Keratinocyte (primary cell): ENCODE measurements around the gene RBM15. TPM values are rescaled to one million over a fixed set of nuclear protein-coding genes. Genes with fewer than 3 reads are reported as not detected.

Source experiments
- DNase-seq: peaks from one replicate; pipeline ENCODE4 v3.0.0-alpha.2; 2011; ENCODE audit warnings: low read depth, missing footprints, low spot score
- FAIRE-seq: peaks from 2 replicates; lab custom pipeline; 2011; peaks lifted over from hg19 to GRCh38; lab: Jason Lieb, UNC
- H2AFZ ChIP-seq: 2 replicates; pipeline ENCODE4 v1.6.0; 2012; ENCODE audit warnings: low read length, control low read depth, inconsistent platforms; ENCODE audit not compliant: control insufficient read depth
- H3K27ac ChIP-seq: 2 replicates; pipeline ENCODE4 v1.5.1; 2011; ENCODE audit warnings: low read length; ENCODE audit not compliant: control insufficient read depth, insufficient read depth
- H3K27me3 ChIP-seq: 3 replicates; pipeline ENCODE4 v1.6.0; 2011; ENCODE audit warnings: low read length; ENCODE audit not compliant: control insufficient read depth, insufficient read depth; ENCODE audit errors: extremely low read depth
- H3K36me3 ChIP-seq, 2 experiments: 2 replicates in 1 of 2; 3 replicates in 1 of 2; pipeline ENCODE4 v1.5.1; 2011; ENCODE audit warnings: low read length in 2 of 2, mild to moderate bottlenecking in 1 of 2; ENCODE audit not compliant: control insufficient read depth in 2 of 2, insufficient read depth in 2 of 2; ENCODE audit errors: extremely low read depth in 1 of 2
- H3K4me1 ChIP-seq: 3 replicates; pipeline ENCODE4 v1.5.1; 2011; ENCODE audit warnings: low read length; ENCODE audit not compliant: control insufficient read depth, insufficient read depth; ENCODE audit errors: extremely low read depth
- H3K4me2 ChIP-seq: 3 replicates; pipeline ENCODE4 v1.6.0; 2011; ENCODE audit warnings: low read depth, low read length; ENCODE audit not compliant: control insufficient read depth, insufficient read depth; ENCODE audit errors: extremely low read depth
- H3K4me3 ChIP-seq, 3 experiments: fragments of 200-600 bp in 1 of 3; sonication (generic) in 1 of 3; 2 replicates in 2 of 3; 3 replicates in 1 of 3; pipeline ENCODE4 v1.5.1; 2011 to 2016; ENCODE audit warnings: low read length in 3 of 3, mild to moderate bottlenecking in 3 of 3, control low read depth in 2 of 3, inconsistent platforms in 1 of 3, low read depth in 1 of 3, mixed read lengths in 1 of 3, mixed run types in 1 of 3, moderate library complexity in 1 of 3; ENCODE audit not compliant: control insufficient read depth in 2 of 3, insufficient read depth in 2 of 3; ENCODE audit errors: extremely low read depth in 1 of 3
- H3K79me2 ChIP-seq: 2 replicates; pipeline ENCODE4 v1.6.0; 2012; ENCODE audit warnings: low read length; ENCODE audit not compliant: control insufficient read depth, insufficient read depth
- H3K9ac ChIP-seq: 3 replicates; pipeline ENCODE4 v1.6.0; 2011; ENCODE audit warnings: low read length; ENCODE audit not compliant: control insufficient read depth, insufficient read depth; ENCODE audit errors: extremely low read depth
- H3K9me1 ChIP-seq: 3 replicates; pipeline ENCODE4 v1.6.0; 2011; ENCODE audit warnings: low read length; ENCODE audit not compliant: control insufficient read depth, insufficient read depth; ENCODE audit errors: extremely low read depth
- H3K9me3 ChIP-seq: 2 replicates; pipeline ENCODE4 v1.5.1; 2012; ENCODE audit warnings: low read depth, low read length; ENCODE audit not compliant: control insufficient read depth
- H4K20me1 ChIP-seq: 3 replicates; pipeline ENCODE4 v1.6.0; 2011; ENCODE audit warnings: low read length; ENCODE audit not compliant: control insufficient read depth, insufficient read depth; ENCODE audit errors: extremely low read depth
- EZH2 ChIP-seq: IDR thresholded peaks from one replicate; pipeline ENCODE4 v1.6.1; 2012; ENCODE audit warnings: inconsistent platforms, mild to moderate bottlenecking, low read length, moderate library complexity
- dilution Hi-C: fragments of 300-500 bp; cut with MboI; formaldehyde crosslinking; loops from one replicate; pipeline ENCODE4 v1.7.0; 2020; ENCODE audit warnings: low sequenced_read_pairs; ENCODE audit not compliant: extremely low pct_ligation_motif_present
- polyA plus RNA-seq, 5 experiments: library from polyadenylated mRNA; depleted of rRNA in 3 of 5; stranded (reverse) in 3 of 5; stranded (forward) in 1 of 5; unstranded in 1 of 5; fragments of >200 nt; gene quantifications; 1 replicate in 1 of 5; 2 replicates in 3 of 5; 3 replicates in 1 of 5; pipeline versions ENCODE4 v1.2.1 to v1.2.3, GENCODE V29; 2011 to 2012; ENCODE audit warnings: missing spikeins in 2 of 5, low read depth in 1 of 5, low replicate concordance in 1 of 5
- TF ChIP-seq, protein P1 (sequence below), 3 experiments: IDR thresholded peaks in 1 of 3; conservative IDR thresholded peaks in 1 of 3; optimal IDR thresholded peaks in 1 of 3; 2 replicates in 2 of 3; 3 replicates in 1 of 3; pipeline versions ENCODE3 to v1.5.1; 2011; ENCODE audit warnings: low read length in 3 of 3, mild to moderate bottlenecking in 3 of 3, moderate library complexity in 2 of 3, control low read depth in 1 of 3, inconsistent platforms in 1 of 3; ENCODE audit not compliant: insufficient read depth in 2 of 3; ENCODE audit errors: extremely low read depth in 1 of 3

Gene RBM15
- polyA plus RNA-seq, 1 donor (not counting 4 experiments of a cell fraction or from before 2014, with no cell fraction given), result 10.0 TPM

DNA sequence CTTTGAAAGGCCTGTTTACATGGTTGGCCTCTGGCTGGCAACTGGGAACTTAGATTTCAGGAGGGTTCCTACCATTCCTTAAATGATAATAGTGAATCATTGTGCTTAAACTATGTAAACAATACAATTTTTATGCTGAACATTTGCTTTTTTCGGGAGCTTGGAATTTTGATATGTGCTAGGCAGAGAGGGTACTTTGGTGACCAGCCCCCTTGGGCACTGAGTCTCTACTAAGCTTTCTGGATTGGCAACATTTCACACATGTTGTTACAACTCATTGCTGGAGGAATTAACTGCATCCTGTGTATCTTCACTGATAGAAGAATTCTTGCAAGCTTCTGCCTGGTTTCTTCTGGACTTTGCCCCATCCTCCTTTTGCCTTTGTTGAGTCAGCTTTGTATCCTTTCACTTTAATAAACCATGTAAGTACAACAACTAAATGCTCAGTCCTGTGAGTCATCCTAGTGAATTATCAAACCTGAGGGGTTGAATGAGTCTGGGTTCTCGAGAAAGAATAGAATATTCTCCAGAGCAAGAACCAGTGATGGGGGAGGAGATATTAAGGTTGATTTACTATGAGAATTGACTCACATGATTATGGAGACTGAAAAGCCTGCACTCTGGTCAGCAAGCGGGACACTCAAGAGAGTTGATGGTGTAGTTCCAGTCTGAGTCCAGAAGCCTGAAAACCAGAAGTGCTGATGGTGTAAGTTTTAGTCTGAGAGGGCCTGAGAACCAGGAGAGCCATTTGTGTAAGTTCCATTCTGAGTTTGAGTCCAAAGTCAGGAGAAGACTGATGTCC, 54.7 kb downstream of the RBM15 start:
- peak; percentile 52 for DNase-seq
- peak; percentile 5 for FAIRE-seq
- peak overlapping the region; percentile 33 for H3K4me2 ChIP-seq
- TF ChIP-seq, protein P1, sequence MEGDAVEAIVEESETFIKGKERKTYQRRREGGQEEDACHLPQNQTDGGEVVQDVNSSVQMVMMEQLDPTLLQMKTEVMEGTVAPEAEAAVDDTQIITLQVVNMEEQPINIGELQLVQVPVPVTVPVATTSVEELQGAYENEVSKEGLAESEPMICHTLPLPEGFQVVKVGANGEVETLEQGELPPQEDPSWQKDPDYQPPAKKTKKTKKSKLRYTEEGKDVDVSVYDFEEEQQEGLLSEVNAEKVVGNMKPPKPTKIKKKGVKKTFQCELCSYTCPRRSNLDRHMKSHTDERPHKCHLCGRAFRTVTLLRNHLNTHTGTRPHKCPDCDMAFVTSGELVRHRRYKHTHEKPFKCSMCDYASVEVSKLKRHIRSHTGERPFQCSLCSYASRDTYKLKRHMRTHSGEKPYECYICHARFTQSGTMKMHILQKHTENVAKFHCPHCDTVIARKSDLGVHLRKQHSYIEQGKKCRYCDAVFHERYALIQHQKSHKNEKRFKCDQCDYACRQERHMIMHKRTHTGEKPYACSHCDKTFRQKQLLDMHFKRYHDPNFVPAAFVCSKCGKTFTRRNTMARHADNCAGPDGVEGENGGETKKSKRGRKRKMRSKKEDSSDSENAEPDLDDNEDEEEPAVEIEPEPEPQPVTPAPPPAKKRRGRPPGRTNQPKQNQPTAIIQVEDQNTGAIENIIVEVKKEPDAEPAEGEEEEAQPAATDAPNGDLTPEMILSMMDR (optimal IDR thresholded peaks at IDR 0.05 in 1 of 3, IDR thresholded peaks at IDR 0.05 in 1 of 3, conservative IDR thresholded peaks at IDR 0.05 in 1 of 3; ENCODE audit: extremely low read depth in 1 of 3, insufficient read depth in 2 of 3, low read length in 3 of 3), result no peak
- TF ChIP-seq EZH2, result no peak
- H3K4me1 ChIP-seq, result peaks cover 18% of the 10 kb centered on the region
- H3K4me3 ChIP-seq, result no peak overlapping the region
- H2AFZ ChIP-seq, result no peak overlapping the region
- no peaks in the 10 kb centered on the region for H3K9me3 ChIP-seq
- peaks cover 0 to 12% of the 10 kb centered on the region in 2 experiments for H3K36me3 ChIP-seq
- dilution Hi-C loops, result no loop called here
- H4K20me1 ChIP-seq, result no peaks in the 10 kb centered on the region
- peak overlapping the region; percentile 30 for H3K27ac ChIP-seq
- no peaks in the 10 kb centered on the region for H3K9me1 ChIP-seq
- H3K79me2 ChIP-seq, result no peaks in the 10 kb centered on the region
- H3K27me3 ChIP-seq, result no peaks in the 10 kb centered on the region
- no peak overlapping the region for H3K9ac ChIP-seq

DNA sequence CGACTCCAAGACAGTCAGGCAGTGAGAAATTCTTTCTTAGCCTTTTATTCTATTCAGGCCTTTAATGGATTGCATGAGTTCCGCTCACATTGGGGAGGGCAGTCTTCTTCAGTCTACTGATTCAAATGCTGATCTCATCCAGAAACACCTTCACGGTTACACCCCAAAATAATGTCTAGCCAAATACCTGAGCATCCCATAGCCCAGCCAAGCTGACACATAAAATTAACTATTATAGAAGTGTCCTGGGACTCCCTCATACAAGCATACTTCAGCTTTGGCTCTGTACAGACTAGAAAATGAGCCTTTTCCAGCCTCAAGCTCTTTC, 55.3 kb downstream of the RBM15 start:
- no peak overlapping the region for H3K9ac ChIP-seq

More for the DNA sequence above, 55.3 kb downstream of the RBM15 start:
- Histone ChIP-seq H3K27ac (no peak overlapping the region), H4K20me1 (no peaks in the 10 kb centered on the region), H3K9me1 (no peaks in the 10 kb centered on the region), H3K4me3 (no peak overlapping the region), H3K79me2 (no peaks in the 10 kb centered on the region), H3K36me3 (peaks cover 0 to 12% of the 10 kb centered on the region in 2 experiments), H3K4me2 (no peak overlapping the region), H2AFZ (no peak overlapping the region), H3K27me3 (no peaks in the 10 kb centered on the region), H3K9me3 (no peaks in the 10 kb centered on the region), H3K4me1 (peaks cover 18% of the 10 kb centered on the region)
- TF ChIP-seq, protein P1 (optimal IDR thresholded peaks at IDR 0.05 in 1 of 3, IDR thresholded peaks at IDR 0.05 in 1 of 3, conservative IDR thresholded peaks at IDR 0.05 in 1 of 3; ENCODE audit: extremely low read depth in 1 of 3, insufficient read depth in 2 of 3, low read length in 3 of 3), result no peak
- TF ChIP-seq EZH2, result no peak
- no peak for FAIRE-seq
- no peak for DNase-seq
- dilution Hi-C loops, result no loop called here

Other genes with a start within 250 kb of the RBM15 start
- gene UBL4B, start 226.9 kb upstream of the RBM15 start, polyA plus RNA-seq, result not detected in 3 replicates
- 0.07 to 0.25 TPM (median 0.13 TPM) in 3 replicates for gene SLC6A17, start 188.9 kb upstream of the RBM15 start, polyA plus RNA-seq
- 1.3 to 2.8 TPM (median 2.2 TPM) in 3 replicates for gene KCNC4, start 129.1 kb upstream of the RBM15 start, polyA plus RNA-seq
- 0.36 to 0.92 TPM (median 0.81 TPM) in 3 replicates for gene SLC16A4, start 51.6 kb downstream of the RBM15 start, polyA plus RNA-seq
- gene LAMTOR5, start 68.3 kb downstream of the RBM15 start, polyA plus RNA-seq, result 265 to 477 TPM (median 365 TPM) in 3 replicates
- not detected in 3 replicates for gene PROK1, start 111.8 kb downstream of the RBM15 start, polyA plus RNA-seq
- gene KCNA10, start 179.8 kb downstream of the RBM15 start, polyA plus RNA-seq, result not detected in 3 replicates